ENCODE results near the gene PMS2. TPM values are rescaled to one million over a fixed set of nuclear protein-coding genes. Genes with fewer than 3 reads are reported as not detected.
A peak's percentile ranks its signal among the peaks of the same experiment; 100 is the strongest.

Gene PMS2
- total RNA-seq, 1 donor = 23.5 TPM

- H3K9me3 ChIP-seq (ENCODE audit: low read depth, low read length) = no peaks in the 10 kb centered on the region
- H3K4me3 ChIP-seq (ENCODE audit: insufficient read depth, low read length) = no peak overlapping the region
- TF ChIP-seq, protein P1, sequence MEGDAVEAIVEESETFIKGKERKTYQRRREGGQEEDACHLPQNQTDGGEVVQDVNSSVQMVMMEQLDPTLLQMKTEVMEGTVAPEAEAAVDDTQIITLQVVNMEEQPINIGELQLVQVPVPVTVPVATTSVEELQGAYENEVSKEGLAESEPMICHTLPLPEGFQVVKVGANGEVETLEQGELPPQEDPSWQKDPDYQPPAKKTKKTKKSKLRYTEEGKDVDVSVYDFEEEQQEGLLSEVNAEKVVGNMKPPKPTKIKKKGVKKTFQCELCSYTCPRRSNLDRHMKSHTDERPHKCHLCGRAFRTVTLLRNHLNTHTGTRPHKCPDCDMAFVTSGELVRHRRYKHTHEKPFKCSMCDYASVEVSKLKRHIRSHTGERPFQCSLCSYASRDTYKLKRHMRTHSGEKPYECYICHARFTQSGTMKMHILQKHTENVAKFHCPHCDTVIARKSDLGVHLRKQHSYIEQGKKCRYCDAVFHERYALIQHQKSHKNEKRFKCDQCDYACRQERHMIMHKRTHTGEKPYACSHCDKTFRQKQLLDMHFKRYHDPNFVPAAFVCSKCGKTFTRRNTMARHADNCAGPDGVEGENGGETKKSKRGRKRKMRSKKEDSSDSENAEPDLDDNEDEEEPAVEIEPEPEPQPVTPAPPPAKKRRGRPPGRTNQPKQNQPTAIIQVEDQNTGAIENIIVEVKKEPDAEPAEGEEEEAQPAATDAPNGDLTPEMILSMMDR (IDR thresholded peaks at IDR 0.05; ENCODE audit: extremely low read depth, low read depth, low read length) = no peak
- no peak overlapping the region for H3K4me2 ChIP-seq (ENCODE audit: insufficient read depth, low read length)
- peak; percentile 22 for DNase-seq (ENCODE audit: insufficient read length, low spot score, missing footprints)
- no peak overlapping the region for H3K27ac ChIP-seq (ENCODE audit: low read depth, low read length)
- H3K27me3 ChIP-seq (ENCODE audit: insufficient read depth, low read length) = no peaks in the 10 kb centered on the region
- H3K79me2 ChIP-seq (ENCODE audit: insufficient read depth, low read length) = peaks cover 2% of the 10 kb centered on the region
- H3K36me3 ChIP-seq (ENCODE audit: insufficient read depth, low read length) = peaks cover 82% of the 10 kb centered on the region
- no peaks in the 10 kb centered on the region for H4K20me1 ChIP-seq (ENCODE audit: insufficient read depth, low read length)
- H3K4me1 ChIP-seq (ENCODE audit: insufficient read depth, low read length) = no peaks in the 10 kb centered on the region
- no peak overlapping the region for H2AFZ ChIP-seq (ENCODE audit: low read length)
Measured at GRCh38 chr7:6022707-6023106, 13.9 kb upstream of the PMS2 start.

- Histone ChIP-seq H3K27me3 (ENCODE audit: insufficient read depth, low read length) (no peaks in the 10 kb centered on the region), H3K27ac (ENCODE audit: low read depth, low read length) (no peak overlapping the region), H3K36me3 (ENCODE audit: insufficient read depth, low read length) (peaks cover 70% of the 10 kb centered on the region), H3K4me2 (ENCODE audit: insufficient read depth, low read length) (no peak overlapping the region), H3K4me3 (ENCODE audit: insufficient read depth, low read length) (no peak overlapping the region), H3K79me2 (ENCODE audit: insufficient read depth, low read length) (peaks cover 11% of the 10 kb centered on the region), H2AFZ (ENCODE audit: low read length) (no peak overlapping the region), H3K4me1 (ENCODE audit: insufficient read depth, low read length) (peaks cover 14% of the 10 kb centered on the region), H4K20me1 (ENCODE audit: insufficient read depth, low read length) (no peaks in the 10 kb centered on the region), H3K9me3 (ENCODE audit: low read depth, low read length) (no peaks in the 10 kb centered on the region)
- no peak for DNase-seq (ENCODE audit: insufficient read length, low spot score, missing footprints)
- TF ChIP-seq, protein P1 (IDR thresholded peaks at IDR 0.05; ENCODE audit: extremely low read depth, low read depth, low read length) = no peak
Measured at GRCh38 chr7:6020371-6021286, 11.8 kb upstream of the PMS2 start.

DNA sequence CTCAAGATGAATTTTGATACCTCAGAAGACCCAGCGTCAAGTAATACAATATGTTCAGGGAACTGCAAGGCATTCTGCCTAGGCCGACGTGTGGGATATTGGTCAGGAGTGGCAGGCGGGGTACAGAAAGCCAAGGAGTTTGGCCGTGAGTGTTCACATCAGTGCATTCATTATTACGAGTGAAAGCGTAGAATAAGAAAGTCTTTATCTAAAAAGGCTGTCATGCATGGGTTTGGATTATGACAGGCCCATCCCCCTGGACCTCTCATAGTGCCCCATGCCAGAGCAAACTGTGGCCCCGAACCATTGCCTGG, 7.8 kb upstream of the PMS2 start:
- Histone ChIP-seq H3K79me2 (ENCODE audit: insufficient read depth, low read length) (peaks cover 40% of the 10 kb centered on the region), H2AFZ (ENCODE audit: low read length) (no peak overlapping the region), H3K4me2 (ENCODE audit: insufficient read depth, low read length) (peak overlapping the region; percentile 69), H3K36me3 (ENCODE audit: insufficient read depth, low read length) (peaks cover 34% of the 10 kb centered on the region), H4K20me1 (ENCODE audit: insufficient read depth, low read length) (no peaks in the 10 kb centered on the region), H3K27ac (ENCODE audit: low read depth, low read length) (peak overlapping the region; percentile 84), H3K9me3 (ENCODE audit: low read depth, low read length) (no peaks in the 10 kb centered on the region), H3K4me3 (ENCODE audit: insufficient read depth, low read length) (no peak overlapping the region), H3K27me3 (ENCODE audit: insufficient read depth, low read length) (no peaks in the 10 kb centered on the region), H3K4me1 (ENCODE audit: insufficient read depth, low read length) (peaks cover 27% of the 10 kb centered on the region)
- TF ChIP-seq, protein P1 (IDR thresholded peaks at IDR 0.05; ENCODE audit: extremely low read depth, low read depth, low read length) = no peak
- no peak for DNase-seq (ENCODE audit: insufficient read length, low spot score, missing footprints)

DNA sequence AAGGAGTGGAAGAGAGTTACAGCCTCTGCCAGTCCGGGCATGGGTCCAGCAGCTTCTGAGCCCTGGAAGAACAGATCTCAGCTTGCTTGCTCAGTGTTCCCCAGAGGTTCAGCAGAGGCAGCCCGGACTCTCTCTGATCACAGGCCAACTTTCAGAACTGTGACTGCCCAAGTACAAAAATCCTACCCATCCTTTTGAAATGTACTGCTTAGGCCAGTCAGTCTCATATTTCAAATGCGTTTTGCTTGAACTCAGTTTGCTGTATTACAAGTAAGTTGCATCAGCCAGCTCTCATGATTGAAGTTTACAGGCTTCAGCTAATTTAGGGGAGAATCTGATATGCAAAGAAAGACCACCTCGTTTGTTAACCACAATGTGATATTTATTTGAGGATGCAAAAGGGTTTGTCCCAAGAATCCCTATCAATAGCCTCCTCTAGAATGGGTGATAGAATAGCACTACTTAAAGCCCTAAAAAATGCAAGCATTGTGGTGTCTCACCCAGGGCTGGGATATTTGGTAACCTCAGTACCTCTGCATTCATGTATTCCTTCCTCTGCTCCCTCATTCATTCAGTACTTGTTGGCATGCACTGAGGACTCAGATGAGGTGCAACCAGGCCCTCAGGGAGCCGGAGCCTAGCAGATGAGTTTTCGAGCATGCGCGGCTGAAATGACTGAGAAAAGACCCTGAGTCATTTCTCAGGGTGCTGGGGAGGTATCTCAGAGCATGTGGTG, 7.2 kb upstream of the PMS2 start:
- peak overlapping the region; percentile 84 for H3K27ac ChIP-seq (ENCODE audit: low read depth, low read length)
- no peaks in the 10 kb centered on the region for H4K20me1 ChIP-seq (ENCODE audit: insufficient read depth, low read length)
- H3K4me2 ChIP-seq (ENCODE audit: insufficient read depth, low read length) = peak overlapping the region; percentile 69
- TF ChIP-seq, protein P1 (IDR thresholded peaks at IDR 0.05; ENCODE audit: extremely low read depth, low read depth, low read length) = no peak
- peaks cover 28% of the 10 kb centered on the region for H3K4me1 ChIP-seq (ENCODE audit: insufficient read depth, low read length)
- H3K79me2 ChIP-seq (ENCODE audit: insufficient read depth, low read length) = peaks cover 45% of the 10 kb centered on the region
- H3K9me3 ChIP-seq (ENCODE audit: low read depth, low read length) = no peaks in the 10 kb centered on the region
- H3K4me3 ChIP-seq (ENCODE audit: insufficient read depth, low read length) = peak overlapping the region; percentile 48
- peaks cover 33% of the 10 kb centered on the region for H3K36me3 ChIP-seq (ENCODE audit: insufficient read depth, low read length)
- DNase-seq (ENCODE audit: insufficient read length, low spot score, missing footprints) = peak; percentile 87
- peak overlapping the region; percentile 21 for H2AFZ ChIP-seq (ENCODE audit: low read length)
- H3K27me3 ChIP-seq (ENCODE audit: insufficient read depth, low read length) = no peaks in the 10 kb centered on the region

Data from osteoblast (primary cell).